K562 (cell line): ENCODE measurements around the gene SLC38A1. TPM values are rescaled to one million over a fixed set of nuclear protein-coding genes. Genes with fewer than 3 reads are reported as not detected.
A peak's percentile ranks its signal among the peaks of the same experiment; 100 is the strongest.

ENCODE experiments used
- AFF1 ChIP-seq, 2 experiments: fragments of 450-650 bp; IDR thresholded peaks; 2 replicates each; pipeline ENCODE4 v1.6.1; 2018; ENCODE audit warnings: mild to moderate bottlenecking in 2 of 2, low read depth in 1 of 2; ENCODE audit not compliant: partially characterized antibody in 2 of 2
- ATF4 ChIP-seq: fragments of 450-650 bp; formaldehyde crosslinking; IDR thresholded peaks from 2 replicates; pipeline ENCODE4 v1.4.0; 2022; ENCODE audit warnings: mild to moderate bottlenecking, moderate library complexity
- CBFB ChIP-seq: sonication (generic); formaldehyde crosslinking; IDR thresholded peaks from 2 replicates; pipeline ENCODE4 v1.4.0; 2020; ENCODE audit warnings: mild to moderate bottlenecking, missing genetic modification reagents
- CREM ChIP-seq: IDR thresholded peaks from 2 replicates; pipeline ENCODE4 v1.6.1; 2014; ENCODE audit warnings: antibody characterized with exemption, low read depth
- JUND ChIP-seq, 2 experiments: IDR thresholded peaks; 2 replicates in 1 of 2; 3 replicates in 1 of 2; pipeline ENCODE4 v1.6.1; 2011; ENCODE audit warnings: borderline replicate concordance in 2 of 2, low read depth in 2 of 2, low read length in 2 of 2, improper control_type of control experiment in 1 of 2, missing biosample characterization in 1 of 2, missing genetic modification characterization in 1 of 2, missing genetic modification reagents in 1 of 2
- NR1H2 ChIP-seq: sonication (generic); formaldehyde crosslinking; IDR thresholded peaks from 2 replicates; pipeline ENCODE4 v1.4.0; 2020; ENCODE audit warnings: mild to moderate bottlenecking, missing genetic modification reagents
- PML ChIP-seq: IDR thresholded peaks from 2 replicates; pipeline ENCODE4 v1.6.1; 2012; ENCODE audit warnings: low read length, inconsistent platforms
- PURB ChIP-seq: sonication (generic); formaldehyde crosslinking; IDR thresholded peaks from 2 replicates; pipeline ENCODE4 v1.9.0; 2021; ENCODE audit warnings: low read depth, mild to moderate bottlenecking, missing genetic modification reagents
- ZFP30 ChIP-seq: fragments of 250-450 bp; sonication (Bioruptor Pico); IDR thresholded peaks from 2 replicates; pipeline ENCODE4 v1.8.0; 2022; ENCODE audit warnings: moderate library complexity, mild to moderate bottlenecking, inconsistent platforms, borderline replicate concordance
- ZNF232 ChIP-seq: sonication (generic); formaldehyde crosslinking; IDR thresholded peaks from 2 replicates; pipeline ENCODE4 v1.8.0; 2022; ENCODE audit warnings: mild to moderate bottlenecking, missing genetic modification reagents
- ZNF239 ChIP-seq: fragments of 250-450 bp; sonication (Bioruptor Pico); IDR thresholded peaks from 2 replicates; pipeline ENCODE4 v1.4.0; 2020; ENCODE audit warnings: mild to moderate bottlenecking
- ZNF668 ChIP-seq: fragments of 250-450 bp; sonication (Bioruptor Pico); IDR thresholded peaks from 2 replicates; pipeline ENCODE4 v1.8.0; 2022; ENCODE audit warnings: mild to moderate bottlenecking, inconsistent platforms
- polyA plus RNA-seq, 8 experiments: library from polyadenylated mRNA; depleted of rRNA in 4 of 8; stranded (reverse) in 5 of 8; unstranded in 3 of 8; fragments of >200 nt; fragmentation: Nextera tagmentation in 2 of 8; fragmentation: Illumina TruSeq in 1 of 8; extraction: Ambion mirVana in 2 of 8; extraction: Trizol in 1 of 8; gene quantifications; 2 replicates each; pipeline versions ENCODE4 v1.2.1 to v1.2.3, GENCODE V29; 2011 to 2014; ENCODE audit warnings: inconsistent platforms in 1 of 8, missing spikeins in 1 of 8
- total RNA-seq, 7 experiments: library from RNA; depleted of rRNA in 6 of 7; stranded (reverse); fragments of >200 nt in 6 of 7; fragmentation: Illumina TruSeq in 2 of 7; extraction: Trizol in 2 of 7; gene quantifications; 2 replicates each; pipeline versions ENCODE4 v1.2.1 to v1.2.3, GENCODE V29; 2011 to 2021; ENCODE audit warnings: low replicate concordance in 1 of 7

SLC38A1 gene
- total and polyA plus RNA-seq, 9 of the 15 experiments (the other 6 are each of a cell fraction or from before 2014, with no cell fraction given), result 51.9 to 112 (median 75.0) TPM

GRCh38 chr12:46268583-46269428 lies at the start of gene SLC38A1 (continued):
- TF ChIP-seq AFF1 (IDR thresholded peaks at IDR 0.05; ENCODE audit: low read depth in 1 of 2, partially characterized antibody in 2 of 2) (peak in 1 of 2 experiments; percentile 57), ZNF239 (CRISPR knock-in tag) (peak; percentile 38; the same call in 1 of the 2 replicates), PML (peak; percentile 58; the same call in 1 of the 2 replicates), ATF4 (CRISPR knock-in tag) (peak; percentile 98), CBFB (peak; percentile 87), ZFP30 (CRISPR knock-in tag) (no peak), ZNF232 (no peak), PURB (CRISPR knock-in tag) (no peak), NR1H2 (CRISPR knock-in tag) (peak; percentile 77), CREM (peak; percentile 83; the same call in 1 of the 2 replicates), JUND (IDR thresholded peaks at IDR 0.05; ENCODE audit: borderline replicate concordance, low read depth, low read length) (peak; percentile 62), JUND (tag; IDR thresholded peaks at IDR 0.05; ENCODE audit: borderline replicate concordance, low read depth, low read length) (no peak; the same call in 2 of the 3 replicates), ZNF668 (no peak)
